ENCODE results near the gene ACAP2.

ACAP2 gene

DNA sequence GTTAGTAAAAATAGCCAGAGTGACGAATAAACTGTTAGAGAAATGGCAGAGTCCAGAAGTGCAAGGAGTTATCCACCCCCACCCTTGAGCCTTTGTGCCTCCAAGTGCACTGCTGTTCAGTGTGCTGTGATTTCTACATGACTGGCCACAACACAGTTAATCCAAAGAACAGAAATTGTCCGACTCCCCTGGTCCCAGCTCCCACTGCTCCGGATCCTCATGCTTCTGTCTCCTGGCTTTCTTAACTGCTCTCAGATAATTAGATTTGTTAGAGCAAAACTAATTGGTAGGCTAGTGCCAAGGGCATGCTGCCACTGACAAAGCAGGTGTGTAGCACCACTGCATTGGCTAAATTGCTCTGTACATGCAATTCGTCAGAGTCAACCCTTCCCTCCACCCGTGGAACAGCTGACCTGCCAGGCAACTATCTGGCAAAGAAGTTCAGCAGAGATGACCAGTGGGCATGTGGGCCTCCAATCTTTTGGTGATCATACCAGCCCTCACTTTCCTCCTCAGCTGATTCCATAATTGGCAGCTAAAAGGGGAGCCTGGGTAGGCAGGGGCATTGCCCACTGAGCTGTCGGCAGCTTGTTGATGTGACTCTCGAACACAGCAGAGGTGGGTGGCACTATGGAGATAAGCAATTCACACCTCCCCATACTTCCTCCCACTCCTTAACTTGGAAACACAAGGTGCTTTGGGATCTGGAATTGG is 18.9 kb upstream of the ACAP2 start:
- 84 to 93% methylated on average over 4 to 5 of the region's 7 CpGs for WGBS, 2 experiments (ENCODE audit: insufficient coverage in 2 of 2)
- Histone ChIP-seq H3K4me1 (ENCODE audit: control insufficient read depth, insufficient read depth, low read length, poor library complexity, severe bottlenecking) (no peaks in the 10 kb centered on the region), H3K36me3 (ENCODE audit: control insufficient read depth, insufficient read depth, low read length) (no peaks in the 10 kb centered on the region), H3K9me3 (ENCODE audit: control insufficient read depth, low read length) (no peaks in the 10 kb centered on the region), H3K4me3 (ENCODE audit: extremely low read depth, insufficient read depth, low read length, poor library complexity, severe bottlenecking) (no peak overlapping the region), H3K27ac (ENCODE audit: low read depth, low read length, severe bottlenecking) (no peak overlapping the region)

DNA sequence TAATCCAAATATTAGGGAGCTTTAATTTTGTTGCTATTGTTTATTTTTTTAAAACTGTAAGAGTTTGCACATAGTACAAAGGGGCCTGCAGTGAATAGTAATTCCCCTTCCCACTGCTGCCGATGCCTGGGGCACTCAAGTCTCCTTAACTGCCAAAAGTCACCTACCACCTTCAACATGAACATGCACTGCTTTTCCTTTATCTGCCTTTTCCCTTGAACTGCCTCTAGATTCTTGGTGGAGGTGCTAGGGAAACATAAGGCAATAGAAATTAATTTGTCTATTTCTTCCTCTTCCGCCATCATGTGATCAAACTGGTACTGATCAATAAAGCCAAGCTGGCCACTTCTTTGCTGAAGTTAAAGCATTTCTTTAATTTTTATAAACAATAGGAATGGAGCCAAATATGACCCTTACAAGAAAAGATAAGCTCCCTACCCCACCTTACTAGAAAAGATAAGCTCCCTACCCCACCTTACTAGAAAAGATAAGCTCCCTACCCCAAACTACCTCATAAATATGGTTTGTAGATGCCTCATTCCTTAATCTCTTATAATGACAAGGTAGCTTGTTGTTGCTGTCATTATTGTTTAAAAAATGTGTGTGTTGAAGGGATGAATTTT is 17.4 kb upstream of the ACAP2 start:
- no peaks in the 10 kb centered on the region for H3K4me1 ChIP-seq (ENCODE audit: control insufficient read depth, insufficient read depth, low read length, poor library complexity, severe bottlenecking)
- no CpG with 5 or more reads among the region's 2 CpGs for WGBS, 2 experiments (ENCODE audit: insufficient coverage in 2 of 2)
- H3K4me3 ChIP-seq (ENCODE audit: extremely low read depth, insufficient read depth, low read length, poor library complexity, severe bottlenecking): no peak overlapping the region
- no peak overlapping the region for H3K27ac ChIP-seq (ENCODE audit: low read depth, low read length, severe bottlenecking)
- no peaks in the 10 kb centered on the region for H3K36me3 ChIP-seq (ENCODE audit: control insufficient read depth, insufficient read depth, low read length)
- H3K9me3 ChIP-seq (ENCODE audit: control insufficient read depth, low read length): no peaks in the 10 kb centered on the region

DNA sequence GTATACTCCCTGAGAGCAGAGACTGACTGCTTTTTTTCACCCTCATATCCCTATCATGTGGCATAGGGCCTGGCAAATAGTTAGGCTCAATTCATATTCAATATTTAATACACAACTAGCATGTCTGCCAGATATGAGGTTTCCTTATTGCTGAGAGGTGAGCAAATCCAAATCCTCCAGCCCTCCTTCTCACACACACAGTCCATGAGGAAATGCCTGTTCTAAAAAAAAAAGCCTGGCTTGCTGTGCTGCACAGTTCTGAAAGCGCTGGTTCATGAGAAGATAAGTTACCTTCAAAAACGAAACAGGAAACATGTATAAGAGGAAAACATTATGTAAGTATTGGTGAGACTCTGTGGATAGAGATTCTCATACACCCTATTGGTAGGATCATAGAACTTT is 15.5 kb upstream of the ACAP2 start:
- WGBS, 2 experiments (ENCODE audit: insufficient coverage in 2 of 2): no CpG with 5 or more reads among the region's 2 CpGs
- no peaks in the 10 kb centered on the region for H3K36me3 ChIP-seq (ENCODE audit: control insufficient read depth, insufficient read depth, low read length)
- H3K9me3 ChIP-seq (ENCODE audit: control insufficient read depth, low read length): no peaks in the 10 kb centered on the region
- no peak overlapping the region for H3K4me3 ChIP-seq (ENCODE audit: extremely low read depth, insufficient read depth, low read length, poor library complexity, severe bottlenecking)
- H3K4me1 ChIP-seq (ENCODE audit: control insufficient read depth, insufficient read depth, low read length, poor library complexity, severe bottlenecking): no peaks in the 10 kb centered on the region
- H3K27ac ChIP-seq (ENCODE audit: low read depth, low read length, severe bottlenecking): no peak overlapping the region

DNA sequence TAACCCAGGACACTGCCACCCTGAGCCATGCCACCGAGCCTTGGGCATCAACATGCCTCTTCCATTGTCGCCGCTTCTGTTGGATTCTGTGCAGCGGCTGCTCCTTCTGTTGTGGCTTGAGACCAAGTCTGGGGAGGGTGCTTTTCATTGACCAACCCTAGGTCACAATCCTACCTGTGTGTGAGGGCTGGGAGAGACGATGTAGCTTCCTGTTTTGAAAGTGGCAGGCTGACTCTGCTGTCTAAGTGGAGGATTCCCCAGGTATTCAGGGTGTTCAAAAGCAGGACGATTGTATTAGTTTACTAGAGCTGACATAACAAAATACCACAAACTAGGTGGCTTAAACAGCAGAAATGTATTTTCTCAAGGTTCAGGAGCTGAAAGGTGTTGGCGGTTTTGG is 13.0 kb upstream of the ACAP2 start:
- Histone ChIP-seq H3K4me3 (ENCODE audit: extremely low read depth, insufficient read depth, low read length, poor library complexity, severe bottlenecking) (no peak overlapping the region), H3K4me1 (ENCODE audit: control insufficient read depth, insufficient read depth, low read length, poor library complexity, severe bottlenecking) (no peaks in the 10 kb centered on the region), H3K27ac (ENCODE audit: low read depth, low read length, severe bottlenecking) (no peak overlapping the region), H3K9me3 (ENCODE audit: control insufficient read depth, low read length) (no peaks in the 10 kb centered on the region), H3K36me3 (ENCODE audit: control insufficient read depth, insufficient read depth, low read length) (no peaks in the 10 kb centered on the region)
- WGBS, 2 experiments (ENCODE audit: insufficient coverage in 2 of 2): 86 to 96% methylated on average over 1 to 5 of the region's 7 CpGs

DNA sequence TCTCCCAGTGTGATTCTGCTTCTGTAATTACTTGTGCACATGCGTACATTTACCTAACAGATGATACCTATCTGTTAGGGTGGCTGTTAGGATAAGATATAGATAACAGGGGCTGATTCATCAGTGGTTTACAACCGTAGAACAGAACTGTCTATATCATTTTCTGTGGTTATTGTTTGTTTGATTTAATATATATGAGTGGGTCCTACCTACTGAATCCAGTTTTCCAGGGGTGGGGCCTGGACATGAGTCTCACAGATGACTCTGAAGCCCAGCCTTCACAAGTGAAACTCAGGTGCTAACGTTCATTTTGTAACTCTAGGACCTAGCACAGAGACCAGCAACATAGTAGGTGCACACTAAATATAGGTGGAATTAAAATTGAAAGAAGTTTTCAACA is 10.4 kb upstream of the ACAP2 start:
- H3K9me3 ChIP-seq (ENCODE audit: control insufficient read depth, low read length): no peaks in the 10 kb centered on the region
- no peaks in the 10 kb centered on the region for H3K4me1 ChIP-seq (ENCODE audit: control insufficient read depth, insufficient read depth, low read length, poor library complexity, severe bottlenecking)
- no peak overlapping the region for H3K27ac ChIP-seq (ENCODE audit: low read depth, low read length, severe bottlenecking)
- no peaks in the 10 kb centered on the region for H3K36me3 ChIP-seq (ENCODE audit: control insufficient read depth, insufficient read depth, low read length)
- 94% methylated on average over 2 of the region's 3 CpGs; no CpG with 5 or more reads in 1 of the 2 experiments for WGBS, 2 experiments (ENCODE audit: insufficient coverage in 2 of 2)
- no peak overlapping the region for H3K4me3 ChIP-seq (ENCODE audit: extremely low read depth, insufficient read depth, low read length, poor library complexity, severe bottlenecking)

DNA sequence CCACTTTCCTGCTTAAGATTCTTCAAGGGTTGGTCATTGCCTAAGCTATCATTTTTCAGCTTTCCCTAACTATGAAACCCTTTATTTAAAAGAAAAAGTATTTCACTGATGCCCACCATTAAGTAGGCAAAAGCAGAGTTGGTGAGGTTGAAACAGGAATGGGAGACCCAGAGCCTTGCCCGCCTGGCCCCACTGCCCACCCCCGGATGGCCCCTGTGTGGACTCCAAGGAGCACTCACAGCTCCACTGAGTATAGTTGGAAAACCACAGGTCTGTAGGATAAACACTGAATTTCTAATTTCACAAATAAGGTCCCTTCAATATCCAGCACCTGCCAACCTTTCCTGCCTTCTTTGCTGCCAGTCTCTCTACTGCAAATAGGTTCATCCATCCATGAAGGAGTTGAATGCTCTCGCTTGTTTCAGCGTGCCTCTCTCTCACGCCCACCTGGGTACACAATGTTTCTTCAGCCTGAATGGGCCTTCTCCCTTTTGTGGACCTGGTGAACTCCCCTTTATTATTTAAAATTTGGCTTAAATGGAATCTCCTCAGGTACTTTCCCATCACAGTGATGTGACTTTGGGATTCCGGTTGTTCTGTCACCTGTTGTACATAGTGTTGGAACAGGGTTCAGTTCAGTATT is 8.7 kb upstream of the ACAP2 start:
- no peak overlapping the region for H3K4me3 ChIP-seq (ENCODE audit: extremely low read depth, insufficient read depth, low read length, poor library complexity, severe bottlenecking)
- WGBS, 2 experiments (ENCODE audit: insufficient coverage in 2 of 2): 98 to 100% methylated on average over 4 to 5 of the region's 6 CpGs
- H3K4me1 ChIP-seq (ENCODE audit: control insufficient read depth, insufficient read depth, low read length, poor library complexity, severe bottlenecking): no peaks in the 10 kb centered on the region
- H3K27ac ChIP-seq (ENCODE audit: low read depth, low read length, severe bottlenecking): no peak overlapping the region
- no peaks in the 10 kb centered on the region for H3K9me3 ChIP-seq (ENCODE audit: control insufficient read depth, low read length)
- no peaks in the 10 kb centered on the region for H3K36me3 ChIP-seq (ENCODE audit: control insufficient read depth, insufficient read depth, low read length)

DNA sequence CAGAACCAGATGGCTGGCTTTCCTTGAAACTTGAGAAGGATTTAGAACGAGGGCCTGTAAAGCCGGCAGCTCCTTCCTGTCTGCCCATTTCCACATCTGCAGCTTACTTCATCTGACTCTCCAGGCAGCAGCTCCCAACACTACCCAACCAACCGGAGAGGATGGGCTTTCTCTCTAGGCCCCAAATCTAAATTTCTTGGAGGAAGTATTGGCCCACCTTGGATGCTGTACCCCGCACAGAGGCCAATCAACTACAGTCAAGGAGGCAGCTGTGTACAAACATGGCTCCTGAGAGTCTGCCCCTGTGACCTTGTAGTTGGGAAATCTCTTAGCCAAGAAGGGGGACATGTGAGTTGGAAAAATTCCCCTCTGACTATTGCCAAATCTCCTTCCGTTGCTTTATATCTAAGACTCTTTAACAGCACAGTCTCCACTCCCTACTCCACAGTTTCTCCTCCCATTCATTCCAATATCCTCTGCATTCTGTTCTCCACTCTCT is 8.0 kb upstream of the ACAP2 start:
- Histone ChIP-seq H3K27ac (ENCODE audit: low read depth, low read length, severe bottlenecking) (no peak overlapping the region), H3K36me3 (ENCODE audit: control insufficient read depth, insufficient read depth, low read length) (no peaks in the 10 kb centered on the region), H3K4me3 (ENCODE audit: extremely low read depth, insufficient read depth, low read length, poor library complexity, severe bottlenecking) (no peak overlapping the region), H3K9me3 (ENCODE audit: control insufficient read depth, low read length) (no peaks in the 10 kb centered on the region), H3K4me1 (ENCODE audit: control insufficient read depth, insufficient read depth, low read length, poor library complexity, severe bottlenecking) (no peaks in the 10 kb centered on the region)
- 82 to 95% methylated on average over 4 of the region's 5 CpGs for WGBS, 2 experiments (ENCODE audit: insufficient coverage in 2 of 2)

DNA sequence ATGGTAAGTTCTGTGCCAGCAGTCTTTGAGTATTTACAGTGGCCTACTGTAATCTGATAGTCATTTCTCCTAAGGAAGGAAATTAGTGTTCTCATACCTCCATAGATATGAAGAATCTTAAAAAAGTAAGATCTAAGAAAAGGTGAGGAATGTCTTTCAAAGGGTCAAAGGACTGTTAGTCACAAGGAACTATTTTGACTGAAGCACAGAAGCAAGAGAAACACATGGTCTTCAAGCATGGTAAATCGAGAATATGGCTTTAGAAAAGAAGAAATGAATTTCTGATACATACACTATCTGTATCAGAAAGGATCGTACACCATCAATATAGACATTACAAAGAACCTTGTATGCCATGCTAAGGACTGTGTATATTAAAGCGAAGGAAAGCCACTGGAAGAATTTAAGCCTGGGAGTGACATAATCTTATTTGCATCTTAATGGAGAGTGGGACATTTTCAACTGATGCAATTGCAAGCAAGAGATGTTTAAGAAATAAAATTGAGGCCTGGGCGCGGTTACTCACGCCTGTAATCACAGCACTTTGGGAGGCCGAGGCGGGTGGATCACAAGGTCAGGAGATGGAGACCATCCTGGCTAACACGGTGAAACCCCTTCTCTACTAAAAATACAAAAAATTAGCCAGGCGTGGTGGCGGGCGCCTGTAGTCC is 5.5 kb upstream of the ACAP2 start:
- Histone ChIP-seq H3K36me3 (ENCODE audit: control insufficient read depth, insufficient read depth, low read length) (no peaks in the 10 kb centered on the region), H3K4me1 (ENCODE audit: control insufficient read depth, insufficient read depth, low read length, poor library complexity, severe bottlenecking) (no peaks in the 10 kb centered on the region), H3K4me3 (ENCODE audit: extremely low read depth, insufficient read depth, low read length, poor library complexity, severe bottlenecking) (no peak overlapping the region), H3K27ac (ENCODE audit: low read depth, low read length, severe bottlenecking) (no peak overlapping the region), H3K9me3 (ENCODE audit: control insufficient read depth, low read length) (no peaks in the 10 kb centered on the region)
- WGBS, 2 experiments (ENCODE audit: insufficient coverage in 2 of 2): 98 to 100% methylated on average over 5 to 6 of the region's 12 CpGs

DNA sequence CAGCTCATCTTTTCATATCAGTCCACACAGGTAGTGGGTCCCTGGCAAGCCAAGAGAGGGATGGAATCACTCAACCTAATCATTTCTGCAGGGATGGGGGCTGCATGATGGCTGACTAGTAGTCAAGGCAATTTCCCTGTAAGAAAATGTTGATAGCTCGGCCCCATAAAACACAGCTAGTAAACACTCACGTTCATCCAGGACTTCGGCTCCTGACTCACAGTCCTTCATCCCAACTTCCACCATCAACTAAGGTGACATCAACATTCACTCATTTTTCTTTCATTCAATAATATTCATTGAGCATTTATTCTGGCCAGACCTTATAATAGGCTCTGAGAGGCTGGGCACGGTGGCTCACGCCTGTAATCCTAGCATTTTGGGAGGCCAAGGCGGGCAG is 4.4 kb upstream of the ACAP2 start:
- Histone ChIP-seq H3K4me3 (ENCODE audit: extremely low read depth, insufficient read depth, low read length, poor library complexity, severe bottlenecking) (no peak overlapping the region), H3K9me3 (ENCODE audit: control insufficient read depth, low read length) (no peaks in the 10 kb centered on the region), H3K4me1 (ENCODE audit: control insufficient read depth, insufficient read depth, low read length, poor library complexity, severe bottlenecking) (no peaks in the 10 kb centered on the region), H3K27ac (ENCODE audit: low read depth, low read length, severe bottlenecking) (no peak overlapping the region), H3K36me3 (ENCODE audit: control insufficient read depth, insufficient read depth, low read length) (no peaks in the 10 kb centered on the region)
- WGBS, 2 experiments (ENCODE audit: insufficient coverage in 2 of 2): 83 to 88% methylated on average over 5 of the region's 6 CpGs

DNA sequence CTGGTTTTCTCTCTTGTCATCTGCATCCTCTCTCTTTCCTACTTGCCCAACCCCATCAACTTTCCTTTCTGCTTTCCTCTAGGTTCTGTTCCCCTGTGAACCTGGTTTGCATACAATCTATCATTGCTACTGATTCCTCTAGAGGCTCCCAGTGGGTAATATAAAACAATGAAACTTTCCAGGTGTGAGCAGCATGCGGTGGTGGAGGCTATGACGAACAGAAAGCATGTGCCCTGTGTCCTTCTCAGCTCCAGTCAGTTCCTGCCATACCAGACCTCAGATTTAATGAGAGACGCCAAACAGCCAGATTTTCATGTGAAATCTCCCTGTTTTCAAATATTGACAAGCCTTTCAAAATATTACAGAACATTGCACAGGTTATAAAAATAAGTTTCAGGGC is 3.5 kb upstream of the ACAP2 start:
- Histone ChIP-seq H3K4me3 (ENCODE audit: extremely low read depth, insufficient read depth, low read length, poor library complexity, severe bottlenecking) (no peak overlapping the region), H3K27ac (ENCODE audit: low read depth, low read length, severe bottlenecking) (no peak overlapping the region), H3K36me3 (ENCODE audit: control insufficient read depth, insufficient read depth, low read length) (no peaks in the 10 kb centered on the region), H3K9me3 (ENCODE audit: control insufficient read depth, low read length) (no peaks in the 10 kb centered on the region), H3K4me1 (ENCODE audit: control insufficient read depth, insufficient read depth, low read length, poor library complexity, severe bottlenecking) (no peaks in the 10 kb centered on the region)
- 76 to 84% methylated on average over 3 of the region's 3 CpGs for WGBS, 2 experiments (ENCODE audit: insufficient coverage in 2 of 2)
